HEK293 (cell line): Measurements from ENCODE around the gene TGFBI.

Experiments
- AEBP2 ChIP-seq: fragments of 450-650 bp; formaldehyde crosslinking; IDR thresholded peaks from 2 replicates; pipeline ENCODE4 v1.5.1; 2016; ENCODE audit warnings: missing biosample characterization, missing genetic modification characterization, borderline replicate concordance
- EGR2 ChIP-seq: fragments of 450-650 bp; formaldehyde crosslinking; IDR thresholded peaks from 2 replicates; pipeline ENCODE4 v1.5.1; 2016; ENCODE audit warnings: low read depth, missing biosample characterization, missing genetic modification characterization
- GLI2 ChIP-seq: fragments of 450-650 bp; formaldehyde crosslinking; IDR thresholded peaks from 2 replicates; pipeline ENCODE4; 2017; ENCODE audit warnings: missing biosample characterization, missing genetic modification characterization, low read depth, borderline replicate concordance
- HOXC10 ChIP-seq: sonication (generic); formaldehyde crosslinking; IDR thresholded peaks from 2 replicates; pipeline ENCODE4 v1.8.1; 2023; ENCODE audit warnings: mild to moderate bottlenecking, missing genetic modification reagents
- KLF16 ChIP-seq: fragments of 450-650 bp; formaldehyde crosslinking; IDR thresholded peaks from 2 replicates; pipeline ENCODE4 v1.5.1; 2017; ENCODE audit warnings: missing biosample characterization, missing genetic modification characterization
- MZF1 ChIP-seq: fragments of 450-650 bp; formaldehyde crosslinking; IDR thresholded peaks from 2 replicates; pipeline ENCODE4 v1.5.1; 2017; ENCODE audit warnings: missing biosample characterization, missing genetic modification characterization, borderline replicate concordance
- OSR2 ChIP-seq: fragments of 450-650 bp; formaldehyde crosslinking; IDR thresholded peaks from 2 replicates; pipeline ENCODE4 v1.5.1; 2016; ENCODE audit warnings: missing biosample characterization, missing genetic modification characterization
- PRDM1 ChIP-seq: fragments of 450-650 bp; formaldehyde crosslinking; IDR thresholded peaks from 2 replicates; pipeline ENCODE4; 2016; ENCODE audit warnings: missing biosample characterization, missing genetic modification characterization
- RBAK ChIP-seq: fragments of 450-650 bp; formaldehyde crosslinking; IDR thresholded peaks from 2 replicates; pipeline ENCODE4 v1.5.1; 2016; ENCODE audit warnings: missing biosample characterization, missing genetic modification characterization
- YY1 ChIP-seq: fragments of 450-650 bp; formaldehyde crosslinking; IDR thresholded peaks from 2 replicates; pipeline ENCODE4 v1.5.1; 2018; ENCODE audit warnings: missing biosample characterization, missing genetic modification characterization
- YY2 ChIP-seq: fragments of 450-650 bp; formaldehyde crosslinking; IDR thresholded peaks from 2 replicates; pipeline ENCODE4 v1.5.1; 2016; ENCODE audit warnings: missing biosample characterization, missing genetic modification characterization
- ZBTB6 ChIP-seq: fragments of 450-650 bp; formaldehyde crosslinking; IDR thresholded peaks from 2 replicates; pipeline ENCODE4 v1.5.1; 2017; ENCODE audit warnings: missing biosample characterization, missing genetic modification characterization
- ZEB2 ChIP-seq: fragments of 450-650 bp; formaldehyde crosslinking; IDR thresholded peaks from 2 replicates; pipeline ENCODE4 v1.5.1; 2016; ENCODE audit warnings: missing biosample characterization, missing genetic modification characterization
- ZFP37 ChIP-seq: fragments of 450-650 bp; formaldehyde crosslinking; IDR thresholded peaks from 2 replicates; pipeline ENCODE4 v1.5.1; 2016; ENCODE audit warnings: missing biosample characterization, missing genetic modification characterization
- ZFP69B ChIP-seq: fragments of 450-650 bp; formaldehyde crosslinking; IDR thresholded peaks from 2 replicates; pipeline ENCODE4 v1.5.1; 2016; ENCODE audit warnings: missing biosample characterization, missing genetic modification characterization
- ZNF19 ChIP-seq: fragments of 450-650 bp; formaldehyde crosslinking; IDR thresholded peaks from 2 replicates; pipeline ENCODE4; 2016; ENCODE audit warnings: missing biosample characterization, missing genetic modification characterization, low read depth
- ZNF362 ChIP-seq: fragments of 450-650 bp; formaldehyde crosslinking; IDR thresholded peaks from 2 replicates; pipeline ENCODE4 v1.5.1; 2016; ENCODE audit warnings: missing biosample characterization, missing genetic modification characterization
- ZNF48 ChIP-seq: fragments of 450-650 bp; formaldehyde crosslinking; IDR thresholded peaks from 2 replicates; pipeline ENCODE4 v1.5.1; 2016; ENCODE audit warnings: missing biosample characterization, missing genetic modification characterization
- ZNF580 ChIP-seq: fragments of 450-650 bp; formaldehyde crosslinking; IDR thresholded peaks from 2 replicates; pipeline ENCODE4 v1.5.1; 2016; ENCODE audit warnings: missing biosample characterization, missing genetic modification characterization
- ZNF585B ChIP-seq: fragments of 450-650 bp; formaldehyde crosslinking; IDR thresholded peaks from 2 replicates; pipeline ENCODE4 v1.5.1; 2016; ENCODE audit warnings: missing biosample characterization, missing genetic modification characterization
- ZNF639 ChIP-seq: fragments of 450-650 bp; formaldehyde crosslinking; IDR thresholded peaks from 2 replicates; pipeline ENCODE4 v1.5.1; 2016; ENCODE audit warnings: missing biosample characterization, missing genetic modification characterization
- ZNF843 ChIP-seq: fragments of 450-650 bp; formaldehyde crosslinking; IDR thresholded peaks from 2 replicates; pipeline ENCODE4 v1.5.1; 2016; ENCODE audit warnings: missing biosample characterization, missing genetic modification characterization
- TF ChIP-seq, protein P1 (sequence below): fragments of 450-650 bp; IDR thresholded peaks from 2 replicates; pipeline ENCODE4 v1.5.1; 2018; ENCODE audit warnings: missing biosample characterization, mild to moderate bottlenecking, missing genetic modification characterization
- TF ChIP-seq, protein P2 (sequence below): fragments of 450-650 bp; formaldehyde crosslinking; IDR thresholded peaks from 2 replicates; pipeline ENCODE4 v1.5.1; 2016; ENCODE audit warnings: missing biosample characterization, missing genetic modification characterization
- TF ChIP-seq, protein P3 (sequence below): fragments of 450-650 bp; formaldehyde crosslinking; IDR thresholded peaks from 2 replicates; pipeline ENCODE4 v1.5.1; 2016; ENCODE audit warnings: missing biosample characterization, missing genetic modification characterization

Gene TGFBI

GRCh38 chr5:136058039-136058971 lies 29.5 kb downstream of the TGFBI start (continued):
- TF ChIP-seq, protein P1, sequence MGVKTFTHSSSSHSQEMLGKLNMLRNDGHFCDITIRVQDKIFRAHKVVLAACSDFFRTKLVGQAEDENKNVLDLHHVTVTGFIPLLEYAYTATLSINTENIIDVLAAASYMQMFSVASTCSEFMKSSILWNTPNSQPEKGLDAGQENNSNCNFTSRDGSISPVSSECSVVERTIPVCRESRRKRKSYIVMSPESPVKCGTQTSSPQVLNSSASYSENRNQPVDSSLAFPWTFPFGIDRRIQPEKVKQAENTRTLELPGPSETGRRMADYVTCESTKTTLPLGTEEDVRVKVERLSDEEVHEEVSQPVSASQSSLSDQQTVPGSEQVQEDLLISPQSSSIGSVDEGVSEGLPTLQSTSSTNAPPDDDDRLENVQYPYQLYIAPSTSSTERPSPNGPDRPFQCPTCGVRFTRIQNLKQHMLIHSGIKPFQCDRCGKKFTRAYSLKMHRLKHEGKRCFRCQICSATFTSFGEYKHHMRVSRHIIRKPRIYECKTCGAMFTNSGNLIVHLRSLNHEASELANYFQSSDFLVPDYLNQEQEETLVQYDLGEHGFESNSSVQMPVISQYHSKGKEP (tag by site-specific recombination), result 0 out of 2 replicates have a peak, but pooled peaks have one; percentile 21
- TF ChIP-seq ZNF19 (tag by site-specific recombination), result no peak
- no peak for TF ChIP-seq KLF16 (tag by site-specific recombination)
- TF ChIP-seq YY2, result 0 out of 2 replicates have a peak, but pooled peaks have one; percentile 23
- TF ChIP-seq ZNF585B (tag by site-specific recombination), result no peak
- TF ChIP-seq ZNF48 (tag by site-specific recombination), result no peak
- TF ChIP-seq ZNF639 (tag by site-specific recombination), result peak; percentile 70; the same call in 1 of the 2 replicates
- TF ChIP-seq, protein P2, sequence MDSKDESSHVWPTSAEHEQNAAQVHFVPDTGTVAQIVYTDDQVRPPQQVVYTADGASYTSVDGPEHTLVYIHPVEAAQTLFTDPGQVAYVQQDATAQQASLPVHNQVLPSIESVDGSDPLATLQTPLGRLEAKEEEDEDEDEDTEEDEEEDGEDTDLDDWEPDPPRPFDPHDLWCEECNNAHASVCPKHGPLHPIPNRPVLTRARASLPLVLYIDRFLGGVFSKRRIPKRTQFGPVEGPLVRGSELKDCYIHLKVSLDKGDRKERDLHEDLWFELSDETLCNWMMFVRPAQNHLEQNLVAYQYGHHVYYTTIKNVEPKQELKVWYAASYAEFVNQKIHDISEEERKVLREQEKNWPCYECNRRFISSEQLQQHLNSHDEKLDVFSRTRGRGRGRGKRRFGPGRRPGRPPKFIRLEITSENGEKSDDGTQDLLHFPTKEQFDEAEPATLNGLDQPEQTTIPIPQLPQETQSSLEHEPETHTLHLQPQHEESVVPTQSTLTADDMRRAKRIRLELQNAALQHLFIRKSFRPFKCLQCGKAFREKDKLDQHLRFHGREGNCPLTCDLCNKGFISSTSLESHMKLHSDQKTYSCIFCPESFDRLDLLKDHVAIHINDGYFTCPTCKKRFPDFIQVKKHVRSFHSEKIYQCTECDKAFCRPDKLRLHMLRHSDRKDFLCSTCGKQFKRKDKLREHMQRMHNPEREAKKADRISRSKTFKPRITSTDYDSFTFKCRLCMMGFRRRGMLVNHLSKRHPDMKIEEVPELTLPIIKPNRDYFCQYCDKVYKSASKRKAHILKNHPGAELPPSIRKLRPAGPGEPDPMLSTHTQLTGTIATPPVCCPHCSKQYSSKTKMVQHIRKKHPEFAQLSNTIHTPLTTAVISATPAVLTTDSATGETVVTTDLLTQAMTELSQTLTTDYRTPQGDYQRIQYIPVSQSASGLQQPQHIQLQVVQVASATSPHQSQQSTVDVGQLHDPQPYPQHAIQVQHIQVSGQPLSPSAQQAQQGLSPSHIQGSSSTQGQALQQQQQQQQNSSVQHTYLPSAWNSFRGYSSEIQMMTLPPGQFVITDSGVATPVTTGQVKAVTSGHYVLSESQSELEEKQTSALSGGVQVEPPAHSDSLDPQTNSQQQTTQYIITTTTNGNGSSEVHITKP, result peak; percentile 60
- TF ChIP-seq ZFP37 (tag by site-specific recombination), result no peak
- peak; percentile 33; the same call in 1 of the 2 replicates for TF ChIP-seq RBAK (tag by site-specific recombination)
- TF ChIP-seq HOXC10 (CRISPR knock-in tag), result no peak
- TF ChIP-seq, protein P3, sequence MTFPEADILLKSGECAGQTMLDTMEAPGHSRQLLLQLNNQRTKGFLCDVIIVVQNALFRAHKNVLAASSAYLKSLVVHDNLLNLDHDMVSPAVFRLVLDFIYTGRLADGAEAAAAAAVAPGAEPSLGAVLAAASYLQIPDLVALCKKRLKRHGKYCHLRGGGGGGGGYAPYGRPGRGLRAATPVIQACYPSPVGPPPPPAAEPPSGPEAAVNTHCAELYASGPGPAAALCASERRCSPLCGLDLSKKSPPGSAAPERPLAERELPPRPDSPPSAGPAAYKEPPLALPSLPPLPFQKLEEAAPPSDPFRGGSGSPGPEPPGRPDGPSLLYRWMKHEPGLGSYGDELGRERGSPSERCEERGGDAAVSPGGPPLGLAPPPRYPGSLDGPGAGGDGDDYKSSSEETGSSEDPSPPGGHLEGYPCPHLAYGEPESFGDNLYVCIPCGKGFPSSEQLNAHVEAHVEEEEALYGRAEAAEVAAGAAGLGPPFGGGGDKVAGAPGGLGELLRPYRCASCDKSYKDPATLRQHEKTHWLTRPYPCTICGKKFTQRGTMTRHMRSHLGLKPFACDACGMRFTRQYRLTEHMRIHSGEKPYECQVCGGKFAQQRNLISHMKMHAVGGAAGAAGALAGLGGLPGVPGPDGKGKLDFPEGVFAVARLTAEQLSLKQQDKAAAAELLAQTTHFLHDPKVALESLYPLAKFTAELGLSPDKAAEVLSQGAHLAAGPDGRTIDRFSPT, result peak; percentile 89
- TF ChIP-seq OSR2 (tag by site-specific recombination), result peak; percentile 75
- TF ChIP-seq ZBTB6 (tag by site-specific recombination), result no peak
- TF ChIP-seq ZNF580 (tag by site-specific recombination), result no peak
- TF ChIP-seq EGR2 (tag by site-specific recombination), result peak; percentile 85
- peak; percentile 79; the same call in 1 of the 2 replicates for TF ChIP-seq ZEB2 (tag by site-specific recombination)
- TF ChIP-seq ZNF843 (tag by site-specific recombination), result peak; percentile 78
- no peak for TF ChIP-seq ZNF362 (tag by site-specific recombination)
- TF ChIP-seq MZF1, result peak; percentile 97; the same call in 1 of the 2 replicates
- TF ChIP-seq YY1 (tag by site-specific recombination), result no peak
- peak; percentile 28; the same call in 1 of the 2 replicates for TF ChIP-seq GLI2 (tag by site-specific recombination)
- TF ChIP-seq PRDM1 (tag by site-specific recombination), result peak; percentile 43
- TF ChIP-seq ZFP69B (tag by site-specific recombination), result 0 out of 2 replicates have a peak, but pooled peaks have one; percentile 39
- TF ChIP-seq AEBP2 (tag by site-specific recombination), result no peak
